GM12892 (cell line): ENCODE results near the gene RNF212.

Source experiments
- POLR2AphosphoS5 ChIP-seq: IDR thresholded peaks from 2 replicates; pipeline ENCODE4 v1.6.1; 2011; ENCODE audit warnings: low read depth, low read length, control low read depth
- TAF1 ChIP-seq: IDR thresholded peaks from 2 replicates; pipeline ENCODE4 v1.6.1; 2011; ENCODE audit warnings: low read depth, mild to moderate bottlenecking, control low read depth, low read length, borderline replicate concordance

DNA sequence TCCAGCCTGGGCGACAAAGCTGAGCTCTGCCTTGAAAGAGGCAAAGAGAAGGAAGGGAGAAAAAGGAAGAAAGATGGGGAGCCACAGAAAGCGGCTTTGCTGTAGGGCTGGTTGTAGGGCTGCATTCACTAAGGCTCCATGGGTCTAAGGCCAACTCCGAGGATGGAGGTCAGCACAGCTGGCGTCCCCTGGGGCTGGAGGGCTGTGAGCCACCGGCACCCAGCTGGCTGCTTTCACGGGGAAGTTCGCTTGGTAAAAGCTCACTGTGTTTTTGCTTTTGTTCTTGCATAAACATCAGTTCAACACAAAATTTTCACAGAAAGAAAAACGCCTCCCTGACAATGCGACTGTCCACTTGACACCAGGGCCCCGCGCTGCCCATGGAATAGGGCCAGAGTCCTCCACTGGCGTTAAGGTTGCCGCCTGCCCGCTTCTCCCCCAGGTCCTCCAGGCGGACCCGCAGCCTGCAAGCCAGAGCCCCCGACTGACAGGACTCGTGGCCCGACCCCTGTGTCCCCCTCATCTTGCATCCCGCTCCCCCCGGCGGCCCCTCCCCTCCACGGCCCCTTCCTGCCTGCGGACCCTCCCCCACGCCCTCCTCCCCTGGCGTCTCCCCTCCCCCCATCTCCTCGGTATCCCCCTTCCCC is 1.1 kb downstream of the RNF212 start:
- no peak for TF ChIP-seq POLR2AphosphoS5
- TF ChIP-seq TAF1: no peak
